Measurements from ENCODE around the gene GAPDH. TPM values are rescaled to one million over a fixed set of nuclear protein-coding genes. Genes with fewer than 3 reads are reported as not detected.

The GAPDH gene
- total and polyA plus RNA-seq, 9 donors = 2,917 to 5,100 (median 4,217) TPM

GRCh38 chr12:6540181-6540877, 6.0 kb downstream of the GAPDH start:
- peak overlapping the region; percentile 43 for H3K27ac ChIP-seq (ENCODE audit: low read length)
- DNase-seq = peak; percentile 89
- no peaks in the 10 kb centered on the region for H3K27me3 ChIP-seq (ENCODE audit: control insufficient read depth, insufficient read depth, low read length)
- H3K36me3 ChIP-seq (ENCODE audit: control insufficient read depth, insufficient read depth, low read length) = peaks cover 80% of the 10 kb centered on the region
- H3K9me3 ChIP-seq (replicated peaks; ENCODE audit: control insufficient read depth, low read depth, low read length) = no peaks in the 10 kb centered on the region
- WGBS (ENCODE audit: insufficient coverage) = 16% methylated on average over 28 of the region's 35 CpGs
- peaks cover 68% of the 10 kb centered on the region for H3K4me1 ChIP-seq (ENCODE audit: control insufficient read depth, insufficient read depth, low read length)
- no peak overlapping the region for H3K4me3 ChIP-seq (ENCODE audit: low read length)

GRCh38 chr12:6541371-6542165, 7.3 kb downstream of the GAPDH start:
- Histone ChIP-seq H3K4me3 (ENCODE audit: low read length) (no peak overlapping the region), H3K4me1 (ENCODE audit: control insufficient read depth, insufficient read depth, low read length) (peaks cover 55% of the 10 kb centered on the region), H3K9me3 (replicated peaks; ENCODE audit: control insufficient read depth, low read depth, low read length) (no peaks in the 10 kb centered on the region), H3K36me3 (ENCODE audit: control insufficient read depth, insufficient read depth, low read length) (peaks cover 78% of the 10 kb centered on the region), H3K27ac (ENCODE audit: low read length) (peak overlapping the region; percentile 43), H3K27me3 (ENCODE audit: control insufficient read depth, insufficient read depth, low read length) (no peaks in the 10 kb centered on the region)
- WGBS (ENCODE audit: insufficient coverage) = 61% methylated on average over 26 of the region's 26 CpGs
- DNase-seq = no peak

DNA sequence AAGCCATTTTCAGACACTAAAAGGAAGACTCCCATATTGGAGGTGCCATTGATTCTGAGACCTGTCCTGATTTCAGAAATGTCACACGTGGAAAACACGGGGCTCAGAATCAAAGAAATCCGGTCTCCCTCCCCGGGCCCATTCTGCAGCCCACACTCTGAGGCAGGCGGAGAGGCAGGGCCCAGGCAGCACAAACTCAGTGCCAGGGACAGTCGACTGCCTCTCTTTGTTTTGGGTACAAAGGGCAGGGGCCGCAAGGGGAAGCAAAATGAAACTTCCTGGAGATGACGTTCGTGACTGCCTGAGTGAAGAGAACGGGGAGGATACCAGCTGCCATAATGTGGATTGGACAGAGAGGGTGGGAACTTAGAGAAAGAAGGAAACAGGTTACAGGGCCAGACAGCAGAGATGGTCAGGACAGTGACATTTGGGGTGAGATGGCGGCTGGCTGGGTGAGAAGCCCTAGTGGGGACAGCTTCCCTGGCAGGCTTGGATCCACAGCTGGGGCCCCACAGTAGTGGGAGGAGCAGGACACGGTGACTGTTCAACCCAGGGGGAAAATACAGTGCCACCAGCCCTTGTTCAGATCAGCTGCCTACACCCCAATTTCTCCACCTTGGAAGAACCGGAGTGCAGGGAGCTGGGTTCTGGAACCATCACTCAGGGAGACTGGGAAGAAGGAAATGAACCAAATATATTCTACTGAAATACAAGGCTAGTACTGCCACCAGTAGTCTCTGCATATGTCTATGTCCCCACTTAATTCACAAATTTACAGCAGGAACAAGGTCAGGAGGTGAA, 8.1 kb downstream of the GAPDH start:
- 68% methylated on average over 11 of the region's 13 CpGs for WGBS (ENCODE audit: insufficient coverage)
- H3K27ac ChIP-seq (ENCODE audit: low read length) = peak overlapping the region; percentile 43
- H3K36me3 ChIP-seq (ENCODE audit: control insufficient read depth, insufficient read depth, low read length) = peaks cover 78% of the 10 kb centered on the region
- H3K27me3 ChIP-seq (ENCODE audit: control insufficient read depth, insufficient read depth, low read length) = no peaks in the 10 kb centered on the region
- no peak overlapping the region for H3K4me3 ChIP-seq (ENCODE audit: low read length)
- H3K4me1 ChIP-seq (ENCODE audit: control insufficient read depth, insufficient read depth, low read length) = peaks cover 47% of the 10 kb centered on the region
- no peak for DNase-seq
- no peaks in the 10 kb centered on the region for H3K9me3 ChIP-seq (replicated peaks; ENCODE audit: control insufficient read depth, low read depth, low read length)

DNA sequence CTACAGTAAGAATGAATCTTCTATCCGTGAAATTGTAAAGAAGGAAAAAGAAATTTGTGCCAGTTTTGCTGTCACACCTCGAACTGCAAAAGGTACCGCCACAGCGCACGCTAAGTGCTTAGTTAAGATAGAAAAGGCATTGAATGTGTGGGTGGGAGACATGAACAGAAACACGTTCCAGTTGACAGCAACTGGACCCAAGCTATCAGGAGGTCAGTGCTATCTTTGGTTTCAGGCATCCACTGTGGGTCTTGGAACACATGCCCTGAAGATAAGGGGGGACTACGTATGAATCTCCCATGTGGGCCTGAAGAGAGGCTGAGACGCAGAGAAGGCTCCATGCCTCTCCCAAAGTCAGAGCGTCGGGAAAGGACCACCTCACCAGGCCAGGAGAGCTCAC, 11.7 kb downstream of the GAPDH start:
- no peak for DNase-seq
- Histone ChIP-seq H3K4me3 (ENCODE audit: low read length) (no peak overlapping the region), H3K9me3 (replicated peaks; ENCODE audit: control insufficient read depth, low read depth, low read length) (no peaks in the 10 kb centered on the region), H3K4me1 (ENCODE audit: control insufficient read depth, insufficient read depth, low read length) (peaks cover 57% of the 10 kb centered on the region), H3K36me3 (ENCODE audit: control insufficient read depth, insufficient read depth, low read length) (peaks cover 84% of the 10 kb centered on the region), H3K27ac (ENCODE audit: low read length) (no peak overlapping the region), H3K27me3 (ENCODE audit: control insufficient read depth, insufficient read depth, low read length) (no peaks in the 10 kb centered on the region)
- WGBS (ENCODE audit: insufficient coverage) = 88% methylated on average over 10 of the region's 10 CpGs

DNA sequence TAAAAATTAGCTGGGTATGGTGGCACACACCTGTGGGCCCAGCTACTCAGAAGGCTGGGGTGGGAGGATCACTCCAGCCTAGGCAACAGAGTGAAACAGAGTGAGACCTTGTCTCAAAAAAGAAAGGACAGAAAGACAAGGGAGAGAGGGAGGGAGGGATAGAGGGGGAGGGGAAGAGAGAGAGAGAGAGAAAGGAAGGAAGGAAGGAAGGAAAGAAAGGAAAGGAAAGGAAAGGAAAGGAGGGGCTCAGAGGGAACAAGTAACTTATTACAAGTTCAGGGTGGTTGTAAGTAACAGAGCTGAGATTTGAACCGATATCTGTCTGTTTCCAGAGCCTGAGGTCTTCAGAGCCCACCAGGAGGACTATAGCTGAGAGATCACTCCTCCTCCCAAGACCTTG, 13.2 kb downstream of the GAPDH start:
- Histone ChIP-seq H3K27me3 (ENCODE audit: control insufficient read depth, insufficient read depth, low read length) (no peaks in the 10 kb centered on the region), H3K36me3 (ENCODE audit: control insufficient read depth, insufficient read depth, low read length) (peaks cover 77% of the 10 kb centered on the region), H3K4me3 (ENCODE audit: low read length) (no peak overlapping the region), H3K4me1 (ENCODE audit: control insufficient read depth, insufficient read depth, low read length) (peaks cover 57% of the 10 kb centered on the region), H3K27ac (ENCODE audit: low read length) (peak overlapping the region; percentile 71), H3K9me3 (replicated peaks; ENCODE audit: control insufficient read depth, low read depth, low read length) (no peaks in the 10 kb centered on the region)
- no peak for DNase-seq
- 40% methylated on average over 1 of the region's 1 CpG for WGBS (ENCODE audit: insufficient coverage)

DNA sequence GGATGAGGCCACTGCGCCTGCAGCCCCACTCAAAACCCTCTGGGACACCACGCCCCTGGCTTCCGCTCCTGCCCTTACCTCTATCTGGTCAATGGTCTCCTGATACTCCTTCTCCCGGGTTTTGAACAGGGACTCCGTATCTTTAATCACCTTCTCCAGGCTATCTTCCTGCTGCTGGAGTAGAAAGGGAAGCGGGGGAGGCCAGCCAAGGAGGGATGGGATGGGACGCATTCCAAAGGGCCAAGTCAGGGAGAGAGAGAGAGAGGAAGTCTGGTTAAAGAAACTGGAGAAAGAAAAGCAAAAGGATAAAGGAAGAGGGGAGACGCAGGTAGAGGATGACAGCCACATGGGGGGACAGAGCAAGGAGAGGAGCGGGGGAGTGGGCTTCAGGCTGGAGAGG, 13.7 kb downstream of the GAPDH start:
- peak; percentile 88 for DNase-seq
- H3K27ac ChIP-seq (ENCODE audit: low read length) = peak overlapping the region; percentile 71
- no peaks in the 10 kb centered on the region for H3K27me3 ChIP-seq (ENCODE audit: control insufficient read depth, insufficient read depth, low read length)
- H3K4me3 ChIP-seq (ENCODE audit: low read length) = no peak overlapping the region
- H3K4me1 ChIP-seq (ENCODE audit: control insufficient read depth, insufficient read depth, low read length) = peaks cover 57% of the 10 kb centered on the region
- H3K9me3 ChIP-seq (replicated peaks; ENCODE audit: control insufficient read depth, low read depth, low read length) = no peaks in the 10 kb centered on the region
- H3K36me3 ChIP-seq (ENCODE audit: control insufficient read depth, insufficient read depth, low read length) = peaks cover 73% of the 10 kb centered on the region
- 26% methylated on average over 7 of the region's 9 CpGs for WGBS (ENCODE audit: insufficient coverage)

DNA sequence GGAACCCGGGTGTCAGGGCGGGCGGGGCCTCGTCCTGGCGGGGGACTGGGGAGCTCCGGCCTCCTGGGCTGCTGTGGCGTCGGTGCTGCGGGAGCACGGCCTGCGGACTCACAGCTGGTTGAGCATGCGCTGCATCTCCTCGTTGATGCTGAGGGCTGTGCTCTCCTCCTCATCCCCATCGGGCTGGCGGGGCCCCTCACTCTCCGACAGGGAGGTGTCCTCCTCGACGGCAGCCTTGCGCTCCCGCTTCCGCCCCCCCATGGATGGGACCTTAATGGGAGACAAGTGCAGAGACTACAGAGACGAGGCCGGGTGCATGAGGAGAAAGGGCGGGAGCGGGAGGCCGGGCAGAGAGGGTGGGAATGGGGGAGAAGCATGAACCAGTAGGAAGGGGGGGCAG, 14.2 kb downstream of the GAPDH start:
- WGBS (ENCODE audit: insufficient coverage) = 83% methylated on average over 5 of the region's 26 CpGs
- Histone ChIP-seq H3K27ac (ENCODE audit: low read length) (no peak overlapping the region), H3K4me3 (ENCODE audit: low read length) (no peak overlapping the region), H3K4me1 (ENCODE audit: control insufficient read depth, insufficient read depth, low read length) (peaks cover 61% of the 10 kb centered on the region), H3K27me3 (ENCODE audit: control insufficient read depth, insufficient read depth, low read length) (no peaks in the 10 kb centered on the region), H3K36me3 (ENCODE audit: control insufficient read depth, insufficient read depth, low read length) (peaks cover 70% of the 10 kb centered on the region), H3K9me3 (replicated peaks; ENCODE audit: control insufficient read depth, low read depth, low read length) (no peaks in the 10 kb centered on the region)
- DNase-seq = no peak

GRCh38 chr12:6548966-6549683, 14.8 kb downstream of the GAPDH start:
- H3K4me3 ChIP-seq (ENCODE audit: low read length) = no peak overlapping the region
- H3K27me3 ChIP-seq (ENCODE audit: control insufficient read depth, insufficient read depth, low read length) = no peaks in the 10 kb centered on the region
- WGBS (ENCODE audit: insufficient coverage) = 61% methylated on average over 11 of the region's 15 CpGs
- peaks cover 66% of the 10 kb centered on the region for H3K4me1 ChIP-seq (ENCODE audit: control insufficient read depth, insufficient read depth, low read length)
- H3K9me3 ChIP-seq (replicated peaks; ENCODE audit: control insufficient read depth, low read depth, low read length) = no peaks in the 10 kb centered on the region
- DNase-seq = no peak
- peaks cover 70% of the 10 kb centered on the region for H3K36me3 ChIP-seq (ENCODE audit: control insufficient read depth, insufficient read depth, low read length)
- H3K27ac ChIP-seq (ENCODE audit: low read length) = peak overlapping the region; percentile 7

GRCh38 chr12:6549684-6550151, 15.4 kb downstream of the GAPDH start:
- Histone ChIP-seq H3K27me3 (ENCODE audit: control insufficient read depth, insufficient read depth, low read length) (no peaks in the 10 kb centered on the region), H3K4me3 (ENCODE audit: low read length) (no peak overlapping the region), H3K4me1 (ENCODE audit: control insufficient read depth, insufficient read depth, low read length) (peaks cover 72% of the 10 kb centered on the region), H3K27ac (ENCODE audit: low read length) (peak overlapping the region; percentile 98), H3K36me3 (ENCODE audit: control insufficient read depth, insufficient read depth, low read length) (peaks cover 64% of the 10 kb centered on the region), H3K9me3 (replicated peaks; ENCODE audit: control insufficient read depth, low read depth, low read length) (no peaks in the 10 kb centered on the region)
- WGBS (ENCODE audit: insufficient coverage) = 84% methylated on average over 13 of the region's 18 CpGs
- no peak for DNase-seq
